Activated CD4-positive, alpha-beta T cell treated with anti-CD3 and anti-CD28 coated beads for 36 hours (primary cell): ENCODE measurements around the gene DUOXA1. TPM values are rescaled to one million over a fixed set of nuclear protein-coding genes. Genes with fewer than 3 reads are reported as not detected.
"Not testable (repeated sequence)": the region's sequence is repeated elsewhere in the genome, so short reads cannot be mapped to it uniquely, and the experiment has no call there.

Source experiments
- ATAC-seq: fragments of 200-7000 bp; cut with Tn5 transposase; one replicate; pipeline ENCODE4 v1.10.0; 2021; ENCODE audit warnings: mild to moderate bottlenecking, moderate library complexity
- CTCF ChIA-PET: fragments of 350-600 bp; sonication (Branson Sonifier 250); formaldehyde crosslinking; loops from one replicate; lab custom pipeline; 2021; ENCODE audit warnings: antibody characterized with exemption; lab: Charles Lee
- POLR2A ChIA-PET: fragments of 350-600 bp; sonication (Branson Sonifier 250); formaldehyde crosslinking; loops from one replicate; lab custom pipeline; 2021; ENCODE audit warnings: antibody characterized with exemption, inconsistent platforms; lab: Charles Lee
- DNase-seq: peaks from one replicate; pipeline ENCODE4 v3.0.0-alpha.2; 2020
- H3K27ac Mint-ChIP-seq: one replicate; pipeline ENCODE4 v1.8.0; 2021; ENCODE audit warnings: mixed read lengths
- H3K27me3 Mint-ChIP-seq: one replicate; pipeline ENCODE4 v1.8.0; 2021; ENCODE audit warnings: mixed read lengths
- H3K36me3 Mint-ChIP-seq: one replicate; pipeline ENCODE4 v1.8.0; 2021; ENCODE audit warnings: low read depth, mixed read lengths
- H3K4me1 Mint-ChIP-seq: one replicate; pipeline ENCODE4 v1.8.0; 2021; ENCODE audit warnings: mixed read lengths
- H3K4me3 Mint-ChIP-seq: one replicate; pipeline ENCODE4 v1.8.0; 2021; ENCODE audit warnings: mild to moderate bottlenecking, moderate library complexity, mixed read lengths
- H3K9me3 Mint-ChIP-seq: one replicate; pipeline ENCODE4 v1.8.0; 2021; ENCODE audit warnings: low read depth, mixed read lengths
- intact Hi-C, 2 experiments: fragments of 100-400 bp; cut with DNase I in 1 of 2; cut with micrococcal nuclease in 1 of 2; formaldehyde crosslinking; loops; one replicate each; pipeline versions ENCODE4 v1.14.2 to v1.15.1; 2022 to 2024; cut with DNase I, micrococcal nuclease
- total RNA-seq, 2 experiments: library from RNA; stranded (reverse); gene quantifications; one replicate each; pipeline ENCODE4 v1.2.3, GENCODE V29; 2021

Gene DUOXA1
- total RNA-seq, 2 experiments from 2014 or later, result 0.19 TPM; not detected in 1

GRCh38 chr15:45113380-45113990 lies 16.2 kb downstream of the DUOXA1 start:
- H3K4me1 Mint-ChIP-seq, result peaks cover 41% of the 10 kb centered on the region
- no peak overlapping the region for H3K4me3 Mint-ChIP-seq
- DNase-seq, result no peak
- no peaks in the 10 kb centered on the region for H3K36me3 Mint-ChIP-seq
- ChIA-PET POLR2A (no interaction called here), CTCF (interaction anchor here (0.7 to 3.7 kb wide), 2 partner anchors 11 to 82 kb away, joined by 3 to 36 read pairs; no protein-coding TSS in a partner anchor)
- no peak overlapping the region for H3K27ac Mint-ChIP-seq
- intact Hi-C loops, result no loop called here
- H3K9me3 Mint-ChIP-seq, result no peaks in the 10 kb centered on the region
- ATAC-seq, result no peak
- peaks cover 73% of the 10 kb centered on the region for H3K27me3 Mint-ChIP-seq

GRCh38 chr15:45112591-45113379 lies 16.9 kb downstream of the DUOXA1 start:
- Mint-ChIP-seq H3K27me3 (peaks cover 72% of the 10 kb centered on the region), H3K4me1 (peaks cover 38% of the 10 kb centered on the region), H3K9me3 (no peaks in the 10 kb centered on the region), H3K36me3 (no peaks in the 10 kb centered on the region), H3K4me3 (no peak overlapping the region), H3K27ac (no peak overlapping the region)
- POLR2A ChIA-PET, result no interaction called here
- intact Hi-C loops, result no loop called here
- ATAC-seq, result no peak
- DNase-seq, result peak; percentile 32
- CTCF ChIA-PET, result interaction anchor here (0.6 to 3.7 kb wide), 4 partner anchors 12 to 82 kb away, joined by 3 to 36 read pairs (median 3); no protein-coding TSS in a partner anchor

- peaks cover 68% of the 10 kb centered on the region for H3K27me3 Mint-ChIP-seq
- peak overlapping the region; percentile 30 for H3K4me3 Mint-ChIP-seq
- ATAC-seq (no peak), DNase-seq (no peak)
- CTCF ChIA-PET, result interaction anchor here (0.7 to 3.7 kb wide), 2 partner anchors 13 to 26 kb away, joined by 3 to 36 read pairs; no protein-coding TSS in a partner anchor
- peaks cover 32% of the 10 kb centered on the region for H3K4me1 Mint-ChIP-seq
- H3K27ac Mint-ChIP-seq, result no peak overlapping the region
- POLR2A ChIA-PET, result no interaction called here
- no peaks in the 10 kb centered on the region for H3K36me3 Mint-ChIP-seq
- intact Hi-C loops, result no loop called here
- no peaks in the 10 kb centered on the region for H3K9me3 Mint-ChIP-seq
These were observed 17.5 kb downstream of the DUOXA1 start for GRCh38 chr15:45112143-45112590.

- no peak for ATAC-seq
- Mint-ChIP-seq H3K9me3 (no peaks in the 10 kb centered on the region), H3K36me3 (no peaks in the 10 kb centered on the region), H3K27ac (no peak overlapping the region), H3K4me3 (peak overlapping the region; percentile 30), H3K4me1 (peaks cover 29% of the 10 kb centered on the region), H3K27me3 (peaks cover 66% of the 10 kb centered on the region)
- POLR2A ChIA-PET, result no interaction called here
- intact Hi-C loops, result no loop called here
- CTCF ChIA-PET, result interaction anchor here (3.7 kb wide), 1 partner anchor 13 kb away, joined by 36 read pairs; no protein-coding TSS in a partner anchor
- no peak for DNase-seq
These were observed 18.1 kb downstream of the DUOXA1 start for GRCh38 chr15:45111390-45112142.

- H3K9me3 Mint-ChIP-seq, result no peaks in the 10 kb centered on the region
- peaks cover 57% of the 10 kb centered on the region for H3K27me3 Mint-ChIP-seq
- ATAC-seq (no peak), DNase-seq (no peak)
- peaks cover 23% of the 10 kb centered on the region for H3K4me1 Mint-ChIP-seq
- ChIA-PET CTCF (interaction anchor here (0.6 to 1.4 kb wide), 3 partner anchors 8 to 1598 kb away, joined by 3 to 5 read pairs (median 3); no protein-coding TSS in a partner anchor), POLR2A (interaction anchor here (0.6 kb wide), 1 partner anchor 12 kb away, joined by 4 read pairs; no protein-coding TSS in a partner anchor)
- no peak overlapping the region for H3K27ac Mint-ChIP-seq
- no peaks in the 10 kb centered on the region for H3K36me3 Mint-ChIP-seq
- H3K4me3 Mint-ChIP-seq, result no peak overlapping the region
- intact Hi-C loops, result no loop called here
These were observed 19.3 kb downstream of the DUOXA1 start for GRCh38 chr15:45110256-45110820.

GRCh38 chr15:45107941-45108630 lies 21.6 kb downstream of the DUOXA1 start:
- POLR2A ChIA-PET, result no interaction called here
- Mint-ChIP-seq H3K36me3 (no peaks in the 10 kb centered on the region), H3K27me3 (peaks cover 36% of the 10 kb centered on the region), H3K27ac (no peak overlapping the region), H3K4me3 (no peak overlapping the region), H3K9me3 (no peaks in the 10 kb centered on the region), H3K4me1 (peaks cover 12% of the 10 kb centered on the region)
- intact Hi-C loops, result no loop called here
- no peak for DNase-seq
- CTCF ChIA-PET, result interaction anchor here (4.1 kb wide), 1 partner anchor 10 kb away, joined by 20 read pairs; no protein-coding TSS in a partner anchor
- ATAC-seq, result no peak

- CTCF ChIA-PET, result interaction anchor here (1.0 to 4.1 kb wide), 2 partner anchors 12 to 298 kb away, joined by 3 to 20 read pairs; no protein-coding TSS in a partner anchor
- POLR2A ChIA-PET, result no interaction called here
- H3K9me3 Mint-ChIP-seq, result no peaks in the 10 kb centered on the region
- DNase-seq, result no peak
- ATAC-seq, result no peak
- no peaks in the 10 kb centered on the region for H3K4me1 Mint-ChIP-seq
- no peak overlapping the region for H3K27ac Mint-ChIP-seq
- H3K27me3 Mint-ChIP-seq, result peaks cover 21% of the 10 kb centered on the region
- no peak overlapping the region for H3K4me3 Mint-ChIP-seq
- H3K36me3 Mint-ChIP-seq, result no peaks in the 10 kb centered on the region
- intact Hi-C loops, result no loop called here
These were observed 23.5 kb downstream of the DUOXA1 start for GRCh38 chr15:45106002-45106790.

GRCh38 chr15:45105586-45105985 lies 24.1 kb downstream of the DUOXA1 start:
- no peak for ATAC-seq
- Mint-ChIP-seq H3K4me1 (no peaks in the 10 kb centered on the region), H3K27ac (no peak overlapping the region), H3K9me3 (no peaks in the 10 kb centered on the region), H3K27me3 (peaks cover 20% of the 10 kb centered on the region), H3K4me3 (no peak overlapping the region), H3K36me3 (no peaks in the 10 kb centered on the region)
- DNase-seq, result no peak
- CTCF ChIA-PET, result interaction anchor here (1.0 to 4.1 kb wide), 2 partner anchors 13 to 298 kb away, joined by 3 to 20 read pairs; no protein-coding TSS in a partner anchor
- POLR2A ChIA-PET, result no interaction called here
- intact Hi-C loops, result no loop called here

GRCh38 chr15:45104170-45104569 lies 25.5 kb downstream of the DUOXA1 start:
- H3K9me3 Mint-ChIP-seq, POLR2A ChIA-PET, H3K27me3 Mint-ChIP-seq, H3K27ac Mint-ChIP-seq, H3K4me1 Mint-ChIP-seq, intact Hi-C loops, ATAC-seq, CTCF ChIA-PET, H3K4me3 Mint-ChIP-seq, H3K36me3 Mint-ChIP-seq, DNase-seq: not testable (repeated sequence)

GRCh38 chr15:45102226-45102625 lies 27.5 kb downstream of the DUOXA1 start:
- H3K4me1 Mint-ChIP-seq, result no peaks in the 10 kb centered on the region
- intact Hi-C loops, result no loop called here
- no peaks in the 10 kb centered on the region for H3K9me3 Mint-ChIP-seq
- POLR2A ChIA-PET, result no interaction called here
- peaks cover 3% of the 10 kb centered on the region for H3K27me3 Mint-ChIP-seq
- CTCF ChIA-PET, result interaction anchor here (1.1 kb wide), 2 partner anchors 16 to 25 kb away, joined by 3 to 4 read pairs; no protein-coding TSS in a partner anchor
- ATAC-seq, result no peak
- no peak overlapping the region for H3K4me3 Mint-ChIP-seq
- no peak overlapping the region for H3K27ac Mint-ChIP-seq
- DNase-seq, result no peak
- no peaks in the 10 kb centered on the region for H3K36me3 Mint-ChIP-seq
